Loucy (cell line): ENCODE measurements around the gene MFAP1.
A peak's percentile ranks its signal among the peaks of the same experiment; 100 is the strongest.

Source experiments
- CTCF ChIP-seq: fragments of 200-600 bp; sonication (generic); conservative IDR thresholded peaks from 2 replicates; pipeline ENCODE4 v1.5.1; 2014; ENCODE audit warnings: mild to moderate bottlenecking, antibody characterized with exemption, low read length
- EZH2phosphoT487 ChIP-seq: fragments of 200-600 bp; IDR thresholded peaks from 2 replicates; pipeline ENCODE4 v1.6.1; 2018; ENCODE audit warnings: antibody characterized with exemption, mild to moderate bottlenecking, moderate library complexity, borderline replicate concordance

GRCh38 chr15:43775411-43775965 is 49.0 kb downstream of the MFAP1 start:
- TF ChIP-seq CTCF, result peak; percentile 30
- TF ChIP-seq EZH2phosphoT487, result no peak
